ENCODE measurements around the gene GPR37.

DNA sequence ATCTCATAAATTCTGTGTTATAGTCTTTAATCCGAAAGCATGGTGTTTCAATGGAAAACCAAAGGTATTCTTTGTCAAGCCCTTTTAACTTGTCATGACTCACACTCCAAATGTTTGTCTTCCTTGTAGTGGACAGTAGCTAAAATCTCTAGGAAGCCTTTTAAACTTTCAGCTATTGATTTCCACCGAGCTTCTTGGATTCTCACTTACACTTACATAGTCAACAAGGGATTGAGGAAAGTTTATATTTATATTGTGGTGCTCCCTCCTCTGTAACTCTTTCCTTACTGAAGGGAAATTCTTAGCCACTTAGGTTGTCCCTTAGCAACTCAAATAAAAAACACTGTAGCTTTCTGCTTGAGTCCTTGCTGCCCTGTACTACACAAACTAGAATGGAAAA, 31.2 kb upstream of the GPR37 start:
- TF ChIP-seq, protein P1, sequence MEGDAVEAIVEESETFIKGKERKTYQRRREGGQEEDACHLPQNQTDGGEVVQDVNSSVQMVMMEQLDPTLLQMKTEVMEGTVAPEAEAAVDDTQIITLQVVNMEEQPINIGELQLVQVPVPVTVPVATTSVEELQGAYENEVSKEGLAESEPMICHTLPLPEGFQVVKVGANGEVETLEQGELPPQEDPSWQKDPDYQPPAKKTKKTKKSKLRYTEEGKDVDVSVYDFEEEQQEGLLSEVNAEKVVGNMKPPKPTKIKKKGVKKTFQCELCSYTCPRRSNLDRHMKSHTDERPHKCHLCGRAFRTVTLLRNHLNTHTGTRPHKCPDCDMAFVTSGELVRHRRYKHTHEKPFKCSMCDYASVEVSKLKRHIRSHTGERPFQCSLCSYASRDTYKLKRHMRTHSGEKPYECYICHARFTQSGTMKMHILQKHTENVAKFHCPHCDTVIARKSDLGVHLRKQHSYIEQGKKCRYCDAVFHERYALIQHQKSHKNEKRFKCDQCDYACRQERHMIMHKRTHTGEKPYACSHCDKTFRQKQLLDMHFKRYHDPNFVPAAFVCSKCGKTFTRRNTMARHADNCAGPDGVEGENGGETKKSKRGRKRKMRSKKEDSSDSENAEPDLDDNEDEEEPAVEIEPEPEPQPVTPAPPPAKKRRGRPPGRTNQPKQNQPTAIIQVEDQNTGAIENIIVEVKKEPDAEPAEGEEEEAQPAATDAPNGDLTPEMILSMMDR (IDR thresholded peaks at IDR 0.05): no peak
- no peak for TF ChIP-seq POLR2AphosphoS5 (IDR thresholded peaks at IDR 0.05; ENCODE audit: insufficient read depth in 1 of 2, low read depth in 1 of 2)

Measured in vagina (tissue), 2 donors.